Neural crest cell (in vitro differentiated cells): ENCODE data around the gene GNG7. TPM values are rescaled to one million over a fixed set of nuclear protein-coding genes. Genes with fewer than 3 reads are reported as not detected.
"Not testable (repeated sequence)": the region's sequence is repeated elsewhere in the genome, so short reads cannot be mapped to it uniquely, and the experiment has no call there.

Experiments used
- DNase-seq: peaks from one replicate; pipeline ENCODE4 v3.0.0; 2021; ENCODE audit warnings: low read depth, mixed read lengths, low spot score
- H3K27ac Mint-ChIP-seq: one replicate; pipeline ENCODE4 v1.8.0; 2021; ENCODE audit warnings: mild to moderate bottlenecking, mixed read lengths; ENCODE audit not compliant: unreplicated experiment
- H3K27me3 Mint-ChIP-seq: 2 replicates; pipeline ENCODE4 v1.8.0; 2021; ENCODE audit warnings: low read depth, mild to moderate bottlenecking, mixed read lengths
- H3K36me3 Mint-ChIP-seq: 2 replicates; pipeline ENCODE4 v1.8.0; 2021; ENCODE audit warnings: low read depth, mild to moderate bottlenecking, mixed read lengths
- H3K4me1 Mint-ChIP-seq: 2 replicates; pipeline ENCODE4 v1.8.0; 2021; ENCODE audit warnings: mixed read lengths
- H3K4me3 Mint-ChIP-seq: one replicate; pipeline ENCODE4 v1.8.0; 2021; ENCODE audit warnings: mild to moderate bottlenecking, mixed read lengths
- H3K9me3 Mint-ChIP-seq: 2 replicates; pipeline ENCODE4 v1.8.0; 2021; ENCODE audit warnings: mixed read lengths
- total RNA-seq: library from RNA; stranded (reverse); gene quantifications from 2 replicates; pipeline ENCODE4 v1.2.1, GENCODE V29; 2021
- TF ChIP-seq, protein P1 (sequence below): fragments of 200-600 bp; sonication (generic); conservative IDR thresholded peaks from 2 replicates; pipeline ENCODE4 v1.5.0; 2021; ENCODE audit warnings: antibody characterized with exemption, mild to moderate bottlenecking

Gene GNG7
- total RNA-seq, 1 donor from 2014 or later: 13.9 TPM

DNA sequence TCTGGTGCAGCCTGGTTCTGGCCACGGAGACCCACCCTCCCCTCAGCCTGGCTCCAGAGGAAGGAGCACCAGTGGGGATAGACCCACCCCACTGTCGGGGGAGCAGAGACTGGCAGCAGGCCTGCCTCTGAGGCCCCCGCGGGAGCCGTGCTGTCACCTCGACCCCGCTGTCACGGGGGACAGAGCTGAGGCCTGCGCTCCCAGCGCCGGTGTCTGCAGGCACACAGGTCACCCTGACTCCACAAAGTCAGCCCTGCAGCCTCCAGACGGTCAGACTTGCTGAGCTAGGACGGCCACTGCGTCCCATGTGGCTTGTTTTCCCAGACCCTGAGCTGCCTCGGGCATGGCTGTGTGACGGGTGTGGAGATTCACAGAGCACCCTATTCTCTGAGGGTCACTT is 32.3 kb downstream of the GNG7 start:
- Mint-ChIP-seq H3K4me1 (no peaks in the 10 kb centered on the region), H3K36me3 (no peaks in the 10 kb centered on the region), H3K9me3 (no peaks in the 10 kb centered on the region), H3K4me3 (no peak overlapping the region), H3K27ac (no peak overlapping the region), H3K27me3 (no peaks in the 10 kb centered on the region)
- DNase-seq: no peak
- TF ChIP-seq, protein P1, sequence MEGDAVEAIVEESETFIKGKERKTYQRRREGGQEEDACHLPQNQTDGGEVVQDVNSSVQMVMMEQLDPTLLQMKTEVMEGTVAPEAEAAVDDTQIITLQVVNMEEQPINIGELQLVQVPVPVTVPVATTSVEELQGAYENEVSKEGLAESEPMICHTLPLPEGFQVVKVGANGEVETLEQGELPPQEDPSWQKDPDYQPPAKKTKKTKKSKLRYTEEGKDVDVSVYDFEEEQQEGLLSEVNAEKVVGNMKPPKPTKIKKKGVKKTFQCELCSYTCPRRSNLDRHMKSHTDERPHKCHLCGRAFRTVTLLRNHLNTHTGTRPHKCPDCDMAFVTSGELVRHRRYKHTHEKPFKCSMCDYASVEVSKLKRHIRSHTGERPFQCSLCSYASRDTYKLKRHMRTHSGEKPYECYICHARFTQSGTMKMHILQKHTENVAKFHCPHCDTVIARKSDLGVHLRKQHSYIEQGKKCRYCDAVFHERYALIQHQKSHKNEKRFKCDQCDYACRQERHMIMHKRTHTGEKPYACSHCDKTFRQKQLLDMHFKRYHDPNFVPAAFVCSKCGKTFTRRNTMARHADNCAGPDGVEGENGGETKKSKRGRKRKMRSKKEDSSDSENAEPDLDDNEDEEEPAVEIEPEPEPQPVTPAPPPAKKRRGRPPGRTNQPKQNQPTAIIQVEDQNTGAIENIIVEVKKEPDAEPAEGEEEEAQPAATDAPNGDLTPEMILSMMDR: no peak

DNA sequence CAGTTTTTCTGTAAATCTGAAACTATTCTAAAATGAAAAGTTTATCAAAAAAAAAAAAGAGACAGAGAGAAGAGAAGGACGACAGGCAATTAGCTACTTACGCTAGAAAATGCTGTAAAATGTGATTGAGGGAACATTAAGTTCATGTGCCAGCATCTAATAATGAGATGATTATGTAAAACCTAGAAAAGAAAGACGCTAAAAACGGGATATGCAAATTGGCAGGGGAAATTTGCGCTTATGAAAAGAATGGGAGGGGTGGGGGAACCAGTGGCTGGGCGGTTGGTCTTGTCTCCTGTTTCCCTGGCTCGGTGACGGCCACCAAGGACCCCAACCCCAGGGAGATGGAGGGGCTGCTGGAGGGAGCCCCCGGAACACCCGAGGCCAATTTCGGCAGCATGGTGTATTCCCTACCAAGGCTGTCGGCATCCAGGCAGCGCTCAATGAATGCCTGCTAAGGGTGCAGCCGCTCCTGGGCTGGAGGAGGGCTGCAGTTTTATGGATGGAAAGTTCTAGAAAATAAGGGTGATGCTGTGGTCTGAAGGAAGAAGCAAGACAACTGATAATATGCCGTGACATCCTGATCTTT is 34.2 kb downstream of the GNG7 start:
- no peak for DNase-seq
- H3K4me3 Mint-ChIP-seq: no peak overlapping the region
- no peak overlapping the region for H3K27ac Mint-ChIP-seq
- peaks cover 17% of the 10 kb centered on the region for H3K4me1 Mint-ChIP-seq
- no peaks in the 10 kb centered on the region for H3K27me3 Mint-ChIP-seq
- H3K9me3 Mint-ChIP-seq: no peaks in the 10 kb centered on the region
- TF ChIP-seq, protein P1: no peak
- no peaks in the 10 kb centered on the region for H3K36me3 Mint-ChIP-seq

DNA sequence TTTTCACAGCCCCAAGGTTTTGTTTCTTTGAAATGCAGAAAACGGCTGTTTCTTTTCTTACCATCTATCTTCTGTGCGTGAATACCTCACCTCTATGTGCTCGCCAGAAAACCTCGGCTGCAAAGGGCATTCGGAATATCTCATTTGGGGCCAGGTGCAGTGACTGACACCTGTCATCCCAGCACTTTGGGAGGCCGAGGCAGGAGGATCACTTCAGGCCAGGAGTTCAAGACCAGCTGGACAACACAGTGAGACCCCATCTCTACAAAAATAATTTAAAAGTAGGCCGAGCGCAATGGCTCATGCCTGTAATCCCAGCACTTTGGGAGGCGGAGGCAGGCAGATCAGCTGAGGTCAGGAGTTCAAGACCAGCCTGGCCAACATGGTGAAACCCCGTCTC is 35.1 kb downstream of the GNG7 start:
- DNase-seq, H3K4me3 Mint-ChIP-seq, H3K36me3 Mint-ChIP-seq, H3K27me3 Mint-ChIP-seq, H3K9me3 Mint-ChIP-seq, H3K27ac Mint-ChIP-seq: not testable (repeated sequence)
- H3K4me1 Mint-ChIP-seq: peaks cover 17% of the 10 kb centered on the region

DNA sequence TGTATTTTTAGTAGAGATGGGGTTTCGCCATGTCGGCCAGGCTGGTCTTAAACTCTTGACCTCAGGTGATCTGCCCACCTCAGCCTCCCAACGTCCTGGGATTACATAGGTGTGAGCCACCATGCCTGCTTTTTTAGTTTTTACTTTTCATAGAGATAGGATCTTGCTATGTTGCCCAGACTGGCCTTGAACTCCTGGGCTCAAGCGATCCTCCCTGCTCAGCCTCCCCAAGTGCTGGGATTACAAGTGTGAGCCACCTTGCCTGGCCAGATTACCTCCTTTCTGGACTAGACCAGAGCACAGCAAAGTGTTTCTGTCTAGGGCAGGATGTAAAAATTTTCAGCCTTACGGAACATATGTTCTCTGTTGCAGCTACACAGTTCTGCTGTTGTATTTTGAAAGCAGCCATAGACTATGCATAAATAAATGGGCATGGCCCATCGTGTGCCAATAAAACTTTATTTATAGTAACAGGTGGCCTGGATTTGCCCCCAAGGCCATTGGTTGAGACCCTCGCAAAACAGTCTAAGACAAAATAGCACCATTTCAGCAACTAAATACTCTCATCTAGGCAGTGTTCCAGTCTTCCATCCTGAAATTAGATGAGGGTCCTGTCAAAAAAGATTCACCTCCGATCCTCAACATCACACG is 36.0 kb downstream of the GNG7 start:
- H3K27me3 Mint-ChIP-seq: no peaks in the 10 kb centered on the region
- no peak overlapping the region for H3K4me3 Mint-ChIP-seq
- no peak overlapping the region for H3K27ac Mint-ChIP-seq
- H3K4me1 Mint-ChIP-seq: peaks cover 17% of the 10 kb centered on the region
- DNase-seq: no peak
- H3K9me3 Mint-ChIP-seq: no peaks in the 10 kb centered on the region
- no peaks in the 10 kb centered on the region for H3K36me3 Mint-ChIP-seq
- TF ChIP-seq, protein P1: no peak

DNA sequence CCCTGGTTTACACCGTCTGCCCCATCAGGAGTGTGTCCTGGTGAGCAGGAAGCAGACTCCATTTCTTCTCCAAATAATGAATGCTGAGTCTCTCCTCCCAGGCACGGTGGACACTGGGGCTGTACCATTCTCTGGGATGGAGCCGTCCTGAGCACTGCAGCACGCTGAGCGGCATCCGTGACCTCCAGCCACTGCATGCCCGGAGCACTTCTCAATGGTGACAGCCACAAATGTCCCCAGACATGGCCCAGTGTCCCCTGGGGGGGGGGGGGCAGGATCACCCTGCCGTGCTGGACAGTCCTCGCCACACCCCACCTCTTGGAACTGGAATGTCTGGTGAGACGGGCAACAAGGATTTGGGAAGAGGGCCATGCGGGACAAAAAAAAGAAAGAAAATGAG is 37.4 kb downstream of the GNG7 start:
- Mint-ChIP-seq H3K4me1 (peaks cover 17% of the 10 kb centered on the region), H3K36me3 (no peaks in the 10 kb centered on the region), H3K4me3 (no peak overlapping the region), H3K27me3 (no peaks in the 10 kb centered on the region), H3K27ac (no peak overlapping the region), H3K9me3 (no peaks in the 10 kb centered on the region)
- DNase-seq: no peak
- TF ChIP-seq, protein P1: no peak

DNA sequence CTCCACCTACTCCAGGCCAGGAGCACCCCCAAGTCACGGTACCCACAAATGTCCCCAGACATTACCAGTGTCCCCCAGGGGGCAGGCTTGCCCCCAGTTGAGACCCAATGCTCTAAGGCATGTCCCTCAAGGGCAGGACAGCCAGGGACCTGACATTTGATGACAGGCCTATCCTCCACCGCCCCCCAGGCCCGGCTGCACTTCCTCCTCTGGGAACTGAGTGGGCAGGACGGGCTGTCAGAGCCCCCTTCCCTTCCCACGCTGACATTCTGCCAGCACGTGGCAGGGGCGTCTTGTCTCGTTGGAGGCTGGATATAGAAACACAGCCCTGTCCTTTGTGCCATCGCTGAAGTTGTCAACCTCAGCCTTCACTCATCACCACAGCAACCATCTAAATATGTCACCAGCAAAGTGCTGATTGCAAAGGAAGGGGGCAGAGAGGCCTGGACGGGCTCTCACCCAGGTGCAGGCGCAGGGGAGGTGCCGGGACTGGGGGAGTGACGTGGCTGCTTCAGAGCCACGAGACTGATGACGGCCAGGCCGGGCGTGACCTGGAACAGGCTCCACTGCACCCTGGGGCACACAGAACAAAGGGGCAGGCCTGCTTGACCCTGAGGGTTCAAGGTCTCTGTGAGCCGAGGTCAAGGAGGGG is 38.4 kb downstream of the GNG7 start:
- Mint-ChIP-seq H3K4me3 (no peak overlapping the region), H3K27ac (no peak overlapping the region), H3K9me3 (no peaks in the 10 kb centered on the region), H3K4me1 (peaks cover 17% of the 10 kb centered on the region), H3K27me3 (no peaks in the 10 kb centered on the region), H3K36me3 (no peaks in the 10 kb centered on the region)
- DNase-seq: peak; percentile 14
- TF ChIP-seq, protein P1: no peak
